HG03439 (cell line): Measurements from ENCODE around the gene CMTM2.
"Not testable (repeated sequence)": the region's sequence is repeated elsewhere in the genome, so short reads cannot be mapped to it uniquely, and the experiment has no call there.

Experiments used
- ATAC-seq: cut with Tn5 transposase; IDR thresholded peaks from one replicate; pipeline ENCODE4 v1.9.1; 2021; ENCODE audit warnings: mild to moderate bottlenecking, moderate library complexity; ENCODE audit not compliant: unreplicated experiment

CMTM2 gene

DNA sequence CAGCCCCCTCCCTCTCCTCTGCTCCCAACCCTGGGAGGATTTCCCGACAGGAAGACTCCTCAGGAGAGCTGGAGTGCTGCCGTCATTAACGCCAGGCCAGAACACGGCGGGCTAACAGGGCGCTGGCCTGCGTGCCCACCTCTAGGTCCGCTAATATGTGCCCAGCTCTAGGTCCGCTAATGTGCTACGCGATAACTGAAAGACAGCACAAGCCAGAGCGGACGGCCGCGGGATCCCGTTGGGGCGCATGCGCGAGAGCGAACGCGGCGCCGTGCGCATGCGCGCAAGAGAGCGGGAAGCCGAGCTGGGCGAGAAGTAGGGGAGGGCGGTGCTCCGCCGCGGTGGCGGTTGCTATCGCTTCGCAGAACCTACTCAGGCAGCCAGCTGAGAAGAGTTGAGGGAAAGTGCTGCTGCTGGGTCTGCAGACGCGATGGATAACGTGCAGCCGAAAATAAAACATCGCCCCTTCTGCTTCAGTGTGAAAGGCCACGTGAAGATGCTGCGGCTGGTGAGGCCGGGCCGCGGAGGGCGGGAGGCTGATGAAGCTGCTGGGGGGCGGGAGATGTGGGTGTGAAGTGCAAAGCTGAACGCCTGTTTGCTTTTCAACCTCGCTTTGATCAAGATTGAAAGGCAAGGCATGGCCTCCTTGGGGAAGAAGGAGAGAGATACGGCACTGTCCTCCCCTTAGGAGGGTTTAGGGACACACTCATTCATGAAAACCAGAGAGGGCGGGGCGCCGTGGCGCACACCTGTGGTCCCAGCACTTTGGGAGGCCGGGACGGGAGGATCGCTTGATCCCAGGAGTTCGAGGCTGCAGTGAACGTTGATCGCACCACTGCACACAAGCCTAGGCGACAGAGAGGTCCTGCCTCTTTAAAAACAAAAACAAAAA is 26.7 kb upstream of the CMTM2 start, which contains the start of gene CKLF:
Gene CKLF, plus strand, starts transcription at position 291 of the 892 bp plus-strand sequence. Its CDS starts 140 bp downstream, at position 431.
- ATAC-seq: peak; percentile 71

DNA sequence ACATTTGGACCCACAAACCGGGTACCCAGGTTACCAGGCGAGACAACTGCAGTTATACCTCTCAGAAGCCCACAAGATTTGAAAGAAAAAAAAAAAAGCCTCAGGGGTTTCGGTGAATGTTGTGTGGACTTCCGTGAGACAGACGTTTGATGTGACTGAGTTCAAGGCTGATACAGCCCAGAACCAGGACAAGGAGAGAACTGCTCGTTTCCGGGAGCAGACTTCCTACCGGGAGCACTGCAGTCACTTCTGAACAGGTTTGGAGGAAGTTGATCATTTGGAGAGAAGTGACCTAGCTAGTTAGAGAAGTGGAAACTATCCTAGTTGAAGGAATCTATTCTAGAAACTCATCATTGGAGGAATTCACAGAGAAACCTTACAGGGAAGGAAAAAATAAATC is 26.0 kb upstream of the CMTM2 start:
- ATAC-seq: no peak

DNA sequence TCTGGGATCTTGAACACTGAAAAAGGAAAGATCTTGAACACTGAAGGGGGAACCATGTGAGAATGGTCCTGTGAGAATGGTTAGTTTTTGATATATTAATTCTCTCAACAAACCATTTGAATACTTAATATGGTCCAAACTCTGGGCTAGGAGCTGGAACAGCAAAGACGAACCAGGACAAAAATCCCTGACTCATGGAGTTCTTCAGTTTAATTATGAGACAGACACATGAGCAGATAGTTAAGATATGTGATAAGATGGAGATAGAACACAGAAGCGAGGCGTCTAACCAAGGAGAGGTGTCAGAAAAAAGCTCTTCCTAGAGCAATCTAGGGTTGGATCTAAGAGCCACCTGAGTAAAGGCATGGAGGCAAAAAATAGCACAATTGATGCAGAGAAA is 25.2 kb upstream of the CMTM2 start:
- no peak for ATAC-seq

DNA sequence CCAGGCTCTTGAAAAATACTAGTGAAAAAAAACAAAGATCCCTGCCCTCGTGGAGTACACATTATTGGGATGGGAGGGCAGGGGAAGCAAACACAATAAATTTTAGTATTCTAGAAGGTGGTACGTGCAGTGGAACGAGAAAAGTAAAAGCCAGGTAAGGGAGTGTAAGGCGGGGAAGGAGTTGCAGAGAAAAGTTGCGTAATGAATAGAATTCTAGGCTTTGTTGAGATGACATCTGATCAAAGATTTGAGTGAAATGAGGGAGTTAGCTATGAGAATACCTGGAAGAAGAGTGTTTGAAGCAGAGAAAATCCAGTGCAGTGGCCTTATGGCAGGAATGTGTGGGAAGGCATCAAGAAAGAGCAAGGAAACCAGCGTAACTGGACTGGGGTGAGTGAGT is 24.8 kb upstream of the CMTM2 start:
- no peak for ATAC-seq

DNA sequence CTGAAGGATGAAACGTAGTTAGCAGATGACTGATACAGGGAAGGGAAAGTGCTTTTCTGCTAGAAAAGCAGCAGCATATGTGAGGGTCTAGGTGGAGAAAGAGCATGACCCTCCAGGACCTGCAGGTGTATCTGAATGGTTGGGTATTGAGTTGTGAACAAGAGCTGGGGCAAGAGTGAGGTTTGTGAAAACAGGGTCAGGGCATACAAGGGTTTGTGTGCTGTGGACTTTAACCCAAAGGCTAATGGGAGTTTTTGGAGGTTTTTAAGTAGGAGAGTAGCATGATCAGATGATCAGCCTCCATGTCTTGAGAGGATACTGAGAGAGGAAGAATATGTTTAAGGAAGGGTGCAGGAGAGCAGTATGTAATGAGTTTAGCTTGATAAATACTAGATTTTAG is 19.2 kb upstream of the CMTM2 start:
- ATAC-seq: no peak

DNA sequence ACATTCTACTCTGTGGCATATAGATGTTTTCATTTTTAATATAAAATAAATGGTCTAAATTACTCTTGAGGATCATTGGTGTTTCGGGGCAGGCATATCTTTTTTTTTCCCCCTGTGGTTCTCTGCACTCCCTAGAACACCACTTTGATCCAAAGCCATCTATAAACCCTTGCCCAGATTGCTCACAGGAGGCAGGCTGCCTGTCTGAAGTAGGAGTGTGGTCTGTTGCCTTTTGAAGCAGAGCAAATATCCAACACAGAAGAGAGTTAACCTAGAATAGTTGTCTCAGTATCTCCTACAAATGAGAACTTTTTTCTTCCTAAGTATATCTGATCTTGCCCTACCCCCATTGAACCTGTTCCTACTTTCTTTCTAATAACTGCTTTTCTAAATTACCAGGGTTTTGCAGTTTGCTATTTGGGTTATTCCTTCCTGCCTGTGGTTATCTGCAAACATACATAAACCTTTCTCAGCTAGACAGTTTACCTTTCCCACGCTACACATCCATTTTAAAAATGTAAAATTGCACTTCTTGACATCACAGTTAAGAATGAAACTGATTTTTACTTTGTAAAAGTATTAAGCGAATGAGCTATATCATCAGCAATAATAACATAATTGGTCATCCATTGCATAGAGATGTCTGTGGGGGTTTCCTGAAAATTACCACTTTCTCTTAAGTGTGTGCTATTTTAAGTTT is 17.7 kb upstream of the CMTM2 start:
- ATAC-seq: no peak

DNA sequence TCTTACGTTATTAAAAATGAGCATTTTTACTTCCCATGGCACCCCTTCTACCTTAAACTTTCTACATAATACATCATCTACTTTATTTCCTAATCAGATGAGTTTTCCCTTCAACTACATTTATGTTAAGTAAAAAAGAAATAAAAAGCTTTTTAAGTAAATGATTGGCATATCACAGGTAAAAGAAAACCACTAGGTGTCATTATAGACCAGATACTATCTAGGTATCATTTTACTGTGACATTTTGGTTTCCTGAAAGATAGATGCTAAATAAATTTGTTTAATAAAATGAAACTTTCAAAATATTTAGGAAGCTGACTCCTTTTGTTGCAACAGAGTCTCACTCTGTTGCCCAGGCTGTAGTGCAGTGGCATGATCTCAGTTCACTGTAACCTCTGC is 16.9 kb upstream of the CMTM2 start:
- ATAC-seq: no peak

DNA sequence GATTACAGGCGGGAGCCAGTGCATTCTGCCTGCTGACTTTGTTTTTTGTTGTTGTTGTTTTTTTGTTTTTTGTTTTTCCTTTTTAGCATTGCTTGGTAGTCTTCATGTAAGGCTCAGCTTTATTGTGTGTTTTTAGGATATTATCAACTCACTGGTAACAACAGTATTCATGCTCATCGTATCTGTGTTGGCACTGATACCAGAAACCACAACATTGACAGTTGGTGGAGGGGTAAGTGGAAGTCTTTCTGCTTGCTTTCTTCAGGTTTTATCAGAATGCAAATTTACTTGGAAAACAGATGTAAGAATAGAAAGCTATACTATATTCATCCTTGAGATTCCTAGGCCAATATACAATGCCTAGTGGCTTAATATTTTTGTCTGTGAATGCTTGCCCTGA is 16.3 kb upstream of the CMTM2 start:
- no peak for ATAC-seq

DNA sequence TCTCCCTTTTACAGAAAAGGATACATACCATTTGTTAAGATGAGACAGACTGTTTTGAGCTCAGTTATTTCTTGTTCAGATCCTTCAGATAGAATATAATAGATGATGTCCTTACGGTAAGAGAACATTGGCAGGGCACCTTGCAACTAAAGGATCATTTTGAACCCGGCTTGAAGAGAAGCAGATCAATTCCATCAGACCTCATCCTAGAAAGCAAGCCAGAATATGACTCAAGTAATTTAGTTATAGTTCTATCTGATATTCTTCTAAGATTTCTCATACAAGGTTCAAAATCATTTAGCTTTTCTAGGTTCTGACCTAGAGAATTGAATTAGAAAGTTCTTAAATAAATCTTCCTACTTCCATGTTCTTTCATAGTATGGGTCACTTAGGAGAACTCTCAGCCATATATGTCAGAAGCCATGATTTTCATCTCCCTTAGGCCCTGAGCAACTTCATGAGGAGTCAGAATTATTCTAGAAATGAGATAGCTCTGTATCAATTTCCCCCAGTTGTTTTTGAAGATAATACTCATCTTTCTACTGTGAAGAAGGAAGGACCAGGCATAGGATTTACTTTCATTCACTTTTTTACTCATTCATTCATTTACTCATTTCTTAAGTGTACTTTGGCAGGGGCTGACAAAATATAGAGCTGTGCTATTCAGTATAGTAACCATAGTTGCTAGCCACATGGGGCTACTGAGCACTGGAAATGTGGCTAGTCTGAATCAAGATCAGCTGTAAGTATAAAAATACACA is 15.5 kb upstream of the CMTM2 start:
- no peak for ATAC-seq

DNA sequence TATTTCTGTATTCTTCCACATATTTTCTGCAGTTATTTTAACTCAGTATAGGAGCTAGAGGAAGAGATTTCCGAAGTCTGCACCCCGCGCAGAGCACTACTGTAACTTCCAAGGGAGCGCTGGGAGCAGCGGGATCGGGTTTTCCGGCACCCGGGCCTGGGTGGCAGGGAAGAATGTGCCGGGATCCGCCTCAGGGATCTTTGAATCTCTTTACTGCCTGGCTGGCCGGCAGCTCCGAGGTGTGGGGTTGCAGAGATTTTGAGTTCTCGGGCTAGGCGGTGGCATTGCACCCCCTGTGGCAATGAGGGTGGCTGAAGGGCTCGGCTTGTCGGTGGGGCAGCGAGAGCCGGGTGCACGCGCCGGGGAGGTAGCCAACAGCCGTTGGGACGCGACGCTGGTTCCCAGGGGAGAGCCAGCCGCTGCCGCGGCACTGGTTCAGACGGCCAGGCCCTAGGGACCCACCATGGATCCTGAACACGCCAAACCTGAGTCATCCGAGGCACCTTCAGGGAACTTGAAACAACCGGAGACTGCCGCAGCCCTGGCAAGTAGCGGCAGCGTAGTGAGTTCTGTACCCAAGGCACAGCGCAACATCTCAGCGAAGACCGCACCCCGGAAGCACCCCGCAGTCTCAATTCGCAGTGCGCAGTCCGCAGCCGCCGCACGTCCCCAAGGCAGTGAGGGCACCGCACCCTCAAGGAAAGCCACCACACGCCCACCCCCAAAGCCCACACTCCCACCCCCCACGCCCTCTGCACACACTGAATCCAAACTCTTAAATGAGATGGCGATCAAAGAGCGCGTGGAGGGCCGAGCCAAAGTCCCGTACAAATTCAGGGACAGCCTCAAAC is 13.0 kb upstream of the CMTM2 start, which contains the start of gene CMTM1:
Gene CMTM1, plus strand, starts transcription at position 389 of the 851 bp plus-strand sequence. Its CDS starts 75 bp downstream, at position 464.
- no peak for ATAC-seq

DNA sequence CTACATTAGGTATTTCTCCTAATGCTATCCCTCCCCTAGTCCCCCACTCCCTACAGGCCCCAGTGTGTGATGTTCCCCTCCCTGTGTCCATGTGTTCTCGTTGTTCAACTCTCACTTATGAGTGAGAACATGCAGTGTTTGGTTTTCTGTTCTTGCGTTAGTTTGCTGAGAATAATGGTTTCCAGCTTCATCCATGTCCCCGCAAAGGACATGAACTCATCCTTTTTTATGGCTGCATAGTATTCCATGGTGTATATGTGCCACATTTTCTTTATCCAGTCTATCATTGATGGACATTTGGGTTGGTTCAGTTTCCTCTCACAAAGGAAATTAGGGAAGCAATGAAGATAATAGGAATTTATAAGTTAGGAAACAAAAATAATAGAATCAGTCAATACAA is 12.0 kb upstream of the CMTM2 start:
- not testable (repeated sequence) for ATAC-seq

DNA sequence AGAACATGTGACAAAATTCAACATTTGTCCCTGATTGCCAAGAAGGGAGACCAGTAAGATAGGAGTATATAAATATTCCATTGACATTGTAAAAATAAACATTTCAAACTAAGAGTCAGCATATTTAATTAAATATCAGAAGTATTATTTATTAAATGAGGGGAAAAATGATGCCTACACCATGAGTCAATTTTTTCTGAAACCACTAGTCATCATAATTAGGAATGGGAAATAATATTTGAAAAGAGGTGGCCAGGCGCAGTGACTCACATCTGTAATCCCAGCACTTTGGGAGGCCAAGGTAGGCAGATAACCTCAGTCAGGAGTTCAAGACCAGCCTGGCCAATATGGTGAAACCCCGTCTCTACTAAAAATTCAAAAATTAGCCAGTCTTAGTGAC is 10.9 kb upstream of the CMTM2 start:
- ATAC-seq: no peak

DNA sequence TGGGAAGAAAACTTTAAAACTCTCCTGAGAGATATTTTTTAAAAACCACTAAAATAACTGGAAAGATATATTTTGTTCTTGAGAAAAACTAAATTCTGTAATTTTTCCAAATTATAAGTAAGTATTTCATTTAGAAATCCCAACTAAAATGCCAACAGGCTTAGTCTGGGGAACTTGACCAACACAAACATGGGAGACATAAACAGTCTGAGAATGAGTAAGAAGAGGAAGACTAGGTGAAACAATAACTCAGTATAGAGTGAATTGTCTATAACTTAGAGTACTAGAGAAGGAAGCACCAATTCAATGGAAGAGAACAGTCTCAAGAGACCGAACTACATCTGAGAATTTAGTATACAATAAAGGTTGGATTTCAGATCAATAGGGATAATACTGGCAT is 10.1 kb upstream of the CMTM2 start:
- ATAC-seq: no peak

DNA sequence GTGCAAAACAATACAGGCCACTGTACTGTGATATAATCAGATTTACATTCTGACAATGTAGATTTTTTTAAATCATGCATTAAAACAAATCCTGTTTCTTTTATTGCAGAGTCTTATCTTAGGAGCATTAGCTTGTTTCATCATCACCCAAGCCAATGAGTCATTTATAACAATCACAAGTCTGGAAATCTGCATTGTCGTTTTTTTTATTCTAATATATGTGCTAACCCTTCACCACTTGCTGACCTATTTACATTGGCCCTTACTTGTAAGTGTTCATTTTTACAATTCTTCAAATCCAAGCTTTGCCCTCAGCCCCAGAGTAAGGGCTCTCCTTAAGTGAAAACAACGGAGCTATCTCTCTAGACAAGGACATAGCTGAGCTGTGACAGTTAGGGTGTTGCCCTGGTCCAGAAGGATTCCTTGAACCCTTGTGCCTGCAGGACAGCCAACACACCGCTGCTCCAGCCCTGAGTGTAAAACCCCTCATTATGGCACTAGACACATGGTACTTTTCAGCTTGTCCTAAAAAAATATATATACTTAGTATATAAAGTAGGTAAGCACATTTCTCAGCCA is 9.3 kb upstream of the CMTM2 start:
- no peak for ATAC-seq

DNA sequence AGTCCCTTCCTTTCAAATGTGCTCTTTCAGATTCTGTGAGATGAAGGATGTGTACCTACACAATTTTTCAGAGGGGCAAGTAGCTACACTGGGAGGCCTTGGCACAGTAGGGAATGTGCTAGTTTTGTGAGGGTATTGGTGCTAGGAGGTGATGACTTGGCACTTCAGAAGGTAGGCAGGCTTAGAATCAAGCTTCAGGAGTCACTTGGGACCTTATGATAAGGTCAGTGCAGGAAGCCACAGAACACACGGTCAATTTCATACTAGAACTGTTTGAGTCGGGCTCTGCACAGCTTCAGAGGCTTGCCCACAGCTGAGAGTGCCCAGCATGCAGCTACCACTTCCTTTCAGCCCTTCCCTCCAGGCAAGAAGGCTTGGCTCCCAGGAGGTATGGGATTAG is 6.9 kb upstream of the CMTM2 start:
- no peak for ATAC-seq

DNA sequence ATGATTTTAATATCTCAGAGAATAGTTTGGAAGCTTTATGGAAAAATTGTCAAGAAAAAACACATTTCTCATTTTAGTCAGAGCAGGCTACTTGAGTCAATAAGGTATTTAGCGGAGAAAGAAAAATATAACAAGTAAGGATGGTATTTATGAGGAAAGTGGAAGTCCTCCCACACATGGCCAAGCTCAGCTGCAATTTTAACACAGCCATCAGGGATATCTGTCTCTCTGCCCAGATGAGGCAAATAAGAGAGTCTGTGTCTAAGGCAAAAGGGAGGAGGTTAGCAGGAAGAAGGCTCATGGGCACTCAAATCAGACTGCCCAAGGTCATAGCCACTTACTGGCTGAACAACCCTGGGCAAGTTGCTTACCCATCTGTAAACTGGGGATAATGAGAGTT is 5.2 kb upstream of the CMTM2 start:
- no peak for ATAC-seq

DNA sequence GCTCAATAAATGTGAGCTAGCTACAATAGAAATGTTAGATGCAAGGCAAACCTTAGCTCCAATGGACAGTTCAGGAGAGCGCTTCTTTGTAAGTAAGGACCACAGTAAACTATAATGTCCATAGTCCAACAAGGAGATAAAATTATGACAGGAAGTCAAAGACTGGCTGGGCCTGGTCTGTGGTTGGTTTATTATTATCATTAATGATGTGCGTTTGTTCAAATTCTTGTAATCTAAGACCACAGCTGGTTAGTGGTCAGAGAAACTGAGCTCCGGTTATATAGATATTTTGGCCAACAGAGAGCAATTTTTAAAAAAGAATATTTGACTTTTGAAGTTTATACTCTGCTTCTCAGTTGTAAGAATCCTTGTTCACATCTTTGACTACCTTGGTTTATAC is 4.7 kb upstream of the CMTM2 start:
- no peak for ATAC-seq

DNA sequence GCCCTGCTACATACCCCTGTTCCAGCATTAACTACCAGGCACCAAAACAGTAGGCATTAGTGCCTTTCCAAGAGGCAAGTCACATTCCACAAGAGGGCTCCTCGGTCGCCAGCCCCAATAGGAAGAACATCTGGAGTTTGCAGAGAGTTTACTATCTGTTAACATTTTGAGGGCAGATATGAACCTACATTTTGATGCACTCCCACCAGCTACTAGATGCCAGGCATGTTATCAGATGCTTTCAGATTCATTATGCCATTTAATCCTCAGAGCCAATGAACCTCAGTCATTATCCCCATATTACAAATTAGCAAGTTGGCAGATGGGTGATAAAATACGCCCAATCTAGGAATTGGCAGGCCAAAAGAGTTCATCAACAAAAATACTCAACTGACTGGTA is 4.2 kb upstream of the CMTM2 start:
- ATAC-seq: no peak

DNA sequence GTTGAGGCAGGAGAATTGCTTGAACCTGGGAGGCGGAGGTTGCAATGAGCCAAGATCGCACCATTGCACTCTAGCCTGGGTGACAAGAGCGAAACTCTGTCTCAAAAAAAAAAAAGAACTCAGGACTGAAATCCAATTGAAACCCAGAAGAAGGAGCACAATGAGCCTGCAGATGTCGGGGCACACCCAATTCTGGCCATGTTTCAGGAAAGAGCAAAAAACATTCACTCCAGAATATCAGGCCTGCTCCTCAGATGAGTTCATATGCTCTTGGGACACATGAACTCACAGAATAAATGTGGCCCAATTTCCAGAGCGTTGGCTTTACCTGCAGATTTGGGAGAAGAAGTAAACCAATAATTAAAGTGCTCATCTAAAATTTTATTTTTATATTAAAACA is 3.0 kb upstream of the CMTM2 start:
- ATAC-seq: no peak

DNA sequence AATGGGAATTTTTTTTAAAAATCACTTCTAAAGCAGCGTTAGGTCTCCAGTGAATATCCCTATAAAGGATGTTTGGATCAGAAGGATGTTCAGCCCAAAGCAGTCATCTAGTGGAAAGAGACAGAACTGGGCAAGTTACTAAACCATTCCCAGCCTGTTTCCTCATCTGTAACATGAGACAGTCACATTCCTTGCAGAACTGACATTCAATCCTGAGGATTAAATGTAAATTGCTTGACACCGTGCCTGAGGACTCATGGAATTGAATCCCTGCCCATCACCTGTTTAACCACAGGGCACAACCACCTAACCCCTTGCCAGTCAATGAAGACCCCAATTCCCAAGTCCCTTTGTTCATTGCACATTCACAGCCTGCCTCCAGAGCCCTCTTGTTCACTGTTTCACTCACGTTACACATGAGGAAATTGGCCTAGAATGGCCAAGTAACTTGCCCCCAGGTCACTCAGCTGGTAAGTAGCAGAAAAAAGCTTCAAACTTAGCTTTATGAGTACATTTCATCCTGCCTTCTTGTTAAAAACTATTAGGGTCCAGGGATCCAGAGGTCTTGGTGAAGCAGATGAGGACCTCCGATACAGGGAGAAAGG is 1.4 kb downstream of the CMTM2 start:
- no peak for ATAC-seq
